Stimulated activated CD8-positive, alpha-beta memory T cell treated with anti-CD3 and anti-CD28 coated beads, Interleukin-12 subunit alpha, Interleukin-12 subunit beta, amount 100 ng/mL, for 4 hours (primary cell): ENCODE results near the gene HOXA10.

Experiments
- DNase-seq: peaks from one replicate; pipeline ENCODE4 v3.0.0-alpha.2; 2020; ENCODE audit warnings: low read depth

Gene HOXA10

DNA sequence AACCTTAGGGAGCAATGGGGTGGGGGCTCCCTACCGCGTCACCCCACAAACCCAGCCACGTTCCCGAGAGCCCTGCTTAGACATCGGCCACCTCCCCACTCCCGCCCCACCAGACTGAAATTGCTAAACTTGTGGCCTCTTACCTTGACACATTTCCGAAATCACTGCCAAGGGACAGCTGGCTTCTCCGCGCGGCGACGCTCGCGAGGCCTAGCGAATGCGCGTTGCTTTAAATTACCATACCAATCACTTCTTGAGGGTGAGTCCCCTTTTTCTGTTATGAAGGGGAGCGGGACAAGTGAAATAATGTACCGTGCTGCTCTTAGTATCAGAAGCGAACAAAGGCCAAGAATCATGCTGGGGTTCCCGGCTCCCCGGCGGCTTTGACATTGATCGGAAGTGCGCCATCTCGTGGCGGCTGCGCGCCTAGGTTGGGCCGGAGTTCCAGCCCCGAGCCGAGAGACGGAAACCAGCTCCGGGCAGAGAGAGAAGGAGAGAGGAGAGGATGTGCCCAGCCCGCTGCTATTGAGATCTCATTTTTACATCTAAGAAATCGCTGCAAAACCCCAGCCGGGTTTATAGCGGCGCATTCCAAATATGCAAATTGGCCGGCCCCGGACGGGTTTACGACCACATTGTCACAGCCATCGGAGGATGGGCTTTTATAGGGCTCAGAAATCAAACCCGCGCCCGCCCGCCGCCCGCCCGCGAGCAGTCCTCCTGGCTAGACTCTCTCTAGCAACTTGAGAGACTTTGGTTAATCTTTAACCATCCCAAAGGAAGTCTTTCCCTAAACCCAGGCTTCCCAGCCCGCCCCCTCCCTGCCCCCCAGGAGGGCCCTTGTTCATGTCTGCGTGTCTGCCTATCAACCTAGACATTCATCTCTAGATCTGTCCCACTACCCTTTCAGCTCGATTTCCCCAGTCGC lies 5.6 kb upstream of the HOXA10 start:
- no peak for DNase-seq

DNA sequence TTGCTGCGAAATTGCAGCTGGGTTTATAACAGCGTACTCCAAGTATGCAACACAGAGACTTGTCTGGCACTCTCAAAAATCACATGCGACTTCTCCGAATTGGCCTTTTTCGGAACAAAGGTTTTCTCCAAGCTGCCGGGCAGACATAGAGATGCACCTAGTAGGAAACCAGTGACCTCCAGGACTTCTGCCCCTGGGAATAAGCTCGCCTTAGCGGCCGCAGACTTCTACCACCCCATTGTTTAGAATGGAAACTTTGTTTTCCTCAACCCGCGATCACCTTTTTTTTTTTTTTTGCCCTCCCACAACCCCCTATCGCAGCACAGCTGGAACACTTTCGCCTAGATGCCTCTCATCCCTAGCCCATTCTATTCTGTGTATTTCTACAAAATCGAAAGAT lies 4.9 kb upstream of the HOXA10 start:
- DNase-seq, result no peak

DNA sequence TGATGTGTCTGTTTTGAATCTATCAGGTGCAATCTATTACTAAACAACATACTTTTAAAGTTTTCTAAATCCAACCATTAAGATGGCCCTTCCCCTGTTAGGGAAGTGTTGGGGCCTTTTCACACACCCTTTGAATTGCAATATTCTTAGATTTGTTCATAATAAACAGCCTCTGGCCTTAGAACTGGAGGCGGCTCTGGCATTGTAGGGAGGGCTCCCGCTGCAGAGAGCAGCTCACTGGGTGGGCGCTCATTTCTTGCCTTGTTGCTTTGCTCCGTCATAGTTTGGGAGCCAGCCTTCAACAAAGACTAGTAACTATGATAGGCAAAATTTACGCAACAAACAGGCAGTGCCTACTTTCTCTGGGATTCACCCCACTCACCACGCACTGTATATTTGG lies 4.2 kb upstream of the HOXA10 start:
- DNase-seq, result no peak

GRCh38 chr7:27177795-27178320 lies 3.7 kb upstream of the HOXA10 start:
- no peak for DNase-seq

DNA sequence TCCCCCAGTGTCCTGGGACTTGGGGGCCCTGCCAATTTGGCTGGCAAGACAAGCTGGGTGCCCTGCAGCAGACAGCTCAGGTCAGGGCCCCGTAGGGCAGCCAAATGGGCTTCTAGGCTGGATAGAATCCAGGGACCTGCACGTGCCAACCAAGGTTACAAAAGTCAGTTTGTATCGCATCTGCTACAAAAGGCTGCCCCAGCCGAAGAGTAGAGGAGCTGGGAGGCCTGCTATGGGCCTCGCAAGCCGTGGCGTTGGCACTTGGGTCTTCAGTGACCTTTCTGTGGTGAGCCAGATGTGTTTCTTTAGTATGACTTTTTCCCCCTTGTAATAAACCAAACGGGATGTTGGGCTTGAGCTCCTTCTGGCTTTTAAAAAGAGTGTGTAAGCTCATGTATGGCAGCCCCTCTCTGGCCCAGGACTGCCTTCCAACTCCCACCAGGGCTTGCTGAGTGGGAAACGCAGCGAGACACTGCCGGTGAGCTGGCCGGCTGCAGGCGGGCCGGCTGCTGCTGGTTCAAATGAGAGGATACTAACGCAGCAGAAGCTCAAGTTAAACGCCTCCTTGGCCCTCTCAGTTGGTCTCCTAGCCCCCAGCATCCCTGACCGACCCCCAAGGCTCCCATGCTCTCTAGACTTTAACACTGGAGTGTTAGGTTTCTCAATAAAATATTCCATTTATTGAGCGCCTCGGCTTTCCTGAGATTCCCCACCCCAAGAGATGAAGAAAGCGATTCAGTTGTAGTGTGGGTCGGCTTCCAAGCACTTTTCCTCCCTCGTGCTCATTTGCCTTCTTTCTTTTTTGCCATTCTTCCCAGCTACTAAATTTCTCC lies 3.1 kb upstream of the HOXA10 start:
- DNase-seq, result no peak

GRCh38 chr7:27176524-27176845 lies 2.4 kb upstream of the HOXA10 start:
- no peak for DNase-seq

- DNase-seq, result no peak
These were observed 1.8 kb upstream of the HOXA10 start for GRCh38 chr7:27175626-27176523.

DNA sequence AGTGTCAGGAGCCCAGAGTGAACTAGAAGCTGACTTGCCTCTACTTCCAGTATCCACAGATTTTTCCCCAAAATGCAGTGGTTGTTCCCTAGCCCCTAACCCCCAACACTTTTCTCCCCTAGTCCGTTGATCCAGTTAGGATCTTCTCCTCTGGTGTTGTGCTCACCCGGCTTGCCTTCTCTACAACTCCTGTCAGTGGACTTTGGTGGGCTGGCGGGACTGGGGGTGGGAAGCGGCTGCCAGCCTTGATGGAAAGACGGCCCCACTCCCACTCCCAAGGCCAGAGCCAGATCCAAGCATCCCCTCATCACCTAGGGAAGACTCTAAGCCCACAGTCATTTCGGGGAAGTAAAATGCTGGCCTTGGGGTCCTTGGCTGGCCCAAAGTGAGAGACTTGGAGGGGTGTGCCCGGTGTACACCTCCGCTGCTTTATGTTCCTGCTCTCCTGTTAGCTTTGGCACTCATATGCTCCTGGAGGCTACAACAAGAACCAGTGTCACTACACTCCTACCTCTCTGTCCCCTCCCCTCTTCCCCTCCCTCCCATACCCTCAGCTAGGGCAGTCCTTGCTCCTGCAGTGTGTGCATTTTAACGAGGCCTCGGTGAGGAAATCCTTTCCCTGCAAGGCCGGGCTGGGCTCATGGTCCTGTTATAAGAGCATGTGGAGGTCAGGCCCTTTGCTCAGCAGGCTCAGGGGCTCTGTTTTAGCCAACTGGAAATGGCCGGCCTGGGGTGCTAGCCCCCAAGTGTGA lies 930 bp upstream of the HOXA10 start:
- DNase-seq, result no peak

DNA sequence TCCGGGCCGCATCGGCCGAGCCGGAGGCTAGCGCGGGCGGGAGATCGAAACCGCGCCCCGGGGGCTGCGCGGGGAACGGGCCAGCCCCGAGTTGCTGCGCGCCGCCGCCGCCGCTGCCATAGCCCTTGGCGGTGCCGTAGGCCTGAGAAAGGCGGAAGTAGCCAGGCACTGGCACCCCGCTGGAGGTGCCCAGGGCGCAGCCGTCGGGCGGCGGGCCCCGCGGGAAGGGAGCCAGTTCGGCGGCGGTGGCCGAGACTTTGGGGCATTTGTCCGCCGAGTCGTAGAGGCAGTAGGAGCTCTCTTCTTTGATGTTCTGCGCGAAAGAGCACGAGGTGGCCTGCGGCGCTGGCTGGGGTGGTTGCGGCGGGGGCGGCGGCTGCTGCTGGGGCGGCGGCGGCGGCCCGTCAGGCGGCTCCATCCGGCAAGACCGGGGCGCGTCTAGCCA lies 587 bp downstream of the HOXA10 start:
- no peak for DNase-seq

- DNase-seq, result no peak
These were observed 1.2 kb downstream of the HOXA10 start for GRCh38 chr7:27172823-27173510.

DNA sequence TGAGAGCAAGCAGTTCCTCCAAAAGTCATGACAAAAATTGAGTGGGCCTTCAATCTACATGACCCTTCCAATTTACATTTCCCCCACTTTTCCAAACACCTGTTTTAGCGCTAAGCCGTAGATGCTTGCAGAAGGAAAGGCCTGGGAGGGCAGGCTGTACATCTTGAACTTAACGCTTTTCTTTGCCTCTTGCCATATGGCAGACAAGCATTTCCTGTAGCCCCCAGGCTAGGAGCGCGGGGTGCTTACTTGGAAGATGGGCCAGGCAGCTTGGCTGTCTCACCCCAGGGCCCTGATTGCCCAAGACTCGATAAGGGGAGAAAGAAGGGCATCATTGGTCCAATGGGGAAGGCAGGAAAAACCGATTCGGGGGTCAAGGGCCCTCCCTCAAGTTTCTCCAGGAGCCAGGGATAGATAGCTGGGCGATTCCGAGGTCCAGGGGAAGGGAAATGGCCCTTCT lies 1.8 kb downstream of the HOXA10 start:
- no peak for DNase-seq

DNA sequence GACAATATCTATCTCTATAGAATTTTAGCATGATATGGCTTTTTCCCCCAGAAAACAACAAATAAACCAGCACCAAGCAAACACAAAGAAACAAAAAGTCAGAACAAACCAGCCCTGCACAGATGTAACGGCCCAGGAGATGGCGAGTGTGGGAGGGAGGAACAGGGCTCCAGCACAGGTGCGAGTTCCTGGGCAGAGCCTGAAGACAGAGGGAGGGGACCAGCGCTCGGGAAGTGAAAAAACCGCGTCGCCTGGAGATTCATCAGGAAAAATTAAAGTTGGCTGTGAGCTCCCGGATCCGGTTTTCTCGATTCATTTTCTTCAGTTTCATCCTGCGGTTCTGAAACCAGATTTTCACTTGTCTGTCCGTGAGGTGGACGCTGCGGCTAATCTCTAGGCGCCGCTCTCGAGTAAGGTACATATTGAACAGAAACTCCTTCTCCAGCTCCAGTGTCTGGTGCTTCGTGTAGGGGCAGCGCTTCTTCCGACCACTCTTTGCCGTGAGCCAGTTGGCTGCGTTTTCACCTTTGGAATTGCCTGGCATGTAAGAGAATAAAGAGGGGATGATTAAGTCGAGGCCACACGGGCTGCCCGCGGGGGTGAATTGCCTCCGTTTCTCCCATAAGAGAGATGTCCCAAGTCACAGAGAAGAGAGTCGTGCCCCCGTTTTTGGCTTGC lies 2.3 kb downstream of the HOXA10 start:
- DNase-seq, result no peak

DNA sequence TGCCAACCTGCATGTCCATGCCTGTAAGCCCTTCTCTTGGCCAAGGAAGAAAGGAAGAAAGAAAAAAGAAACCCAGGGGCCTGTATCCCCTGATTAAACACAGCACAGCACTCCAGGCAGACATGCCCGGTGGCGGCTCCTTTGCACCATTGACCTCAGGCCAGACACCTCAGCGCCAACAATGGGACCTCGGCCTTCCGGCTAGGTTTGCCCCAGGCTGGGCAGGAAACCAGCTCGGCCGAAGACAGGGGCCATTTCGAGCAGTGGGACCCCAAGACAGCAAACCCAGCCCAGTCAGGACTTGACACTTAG lies 2.8 kb downstream of the HOXA10 start:
- no peak for DNase-seq

- DNase-seq, result no peak
These were observed 3.4 kb downstream of the HOXA10 start for GRCh38 chr7:27170426-27171324.

DNA sequence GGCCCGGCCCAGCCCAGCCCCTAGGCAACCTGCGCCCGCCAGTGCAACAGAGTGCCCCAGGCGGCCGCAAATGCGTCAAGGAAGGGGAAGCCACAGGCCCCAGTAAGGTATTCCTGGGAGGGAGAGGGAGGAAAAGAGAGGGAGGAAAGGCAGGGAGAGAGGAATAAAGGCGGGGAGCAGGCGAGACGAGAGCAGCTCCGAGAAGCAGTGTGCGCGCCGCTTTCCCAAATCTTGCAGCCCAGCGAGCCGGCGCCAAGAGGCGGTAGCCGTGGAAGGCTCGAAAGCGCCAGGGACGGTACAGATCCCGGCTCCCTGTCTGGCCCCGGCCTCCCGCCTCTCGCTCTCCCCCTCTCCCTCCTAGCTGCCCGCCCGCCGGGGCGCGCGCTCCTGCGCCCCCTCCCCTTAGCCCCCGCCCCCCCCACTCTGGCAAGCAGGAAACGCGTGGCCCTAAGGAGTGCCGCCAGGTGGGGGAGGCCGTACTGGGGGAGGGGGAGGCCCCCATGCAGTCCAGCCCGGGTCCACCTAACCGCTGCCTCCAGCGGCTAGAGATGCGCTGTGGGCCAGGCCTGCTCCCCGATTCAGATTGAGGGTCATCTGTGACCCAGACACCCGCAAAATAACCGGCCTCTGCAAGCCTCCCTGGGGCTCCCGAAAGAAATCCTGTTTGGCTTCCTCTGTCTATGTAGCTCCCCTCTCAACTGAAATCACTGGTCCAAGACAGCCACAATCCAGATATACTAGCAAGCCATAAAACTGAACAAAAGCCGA lies 4.3 kb downstream of the HOXA10 start:
- DNase-seq, result no peak

- no peak for DNase-seq
These were observed 5.7 kb downstream of the HOXA10 start for GRCh38 chr7:27168265-27168947.

DNA sequence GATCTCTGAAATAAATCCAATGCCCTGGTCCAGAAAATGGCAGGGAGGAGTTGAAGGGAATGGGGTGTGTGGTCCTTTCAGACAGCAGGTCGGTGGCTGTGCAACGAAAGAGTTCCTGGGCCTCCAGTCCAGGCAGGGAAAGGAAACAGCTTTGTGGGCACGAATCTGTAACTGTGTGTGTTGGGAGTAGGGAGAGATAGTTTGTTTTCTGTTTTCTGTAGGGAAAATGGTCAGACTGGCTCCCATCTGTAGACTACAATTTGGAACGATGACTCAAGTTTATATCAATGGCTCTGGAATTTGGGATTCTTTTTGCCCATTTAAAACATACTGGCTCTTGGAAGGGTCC lies 6.2 kb downstream of the HOXA10 start:
- DNase-seq, result no peak
